Stimulated activated CD8-positive, alpha-beta memory T cell treated with anti-CD3 and anti-CD28 coated beads, Interleukin-2, amount 100 ng/mL, for 1 hour (primary cell): ENCODE data around the gene CIAO3.
"Not testable (repeated sequence)": the region's sequence is repeated elsewhere in the genome, so short reads cannot be mapped to it uniquely, and the experiment has no call there.

Source experiments
- DNase-seq, 2 donors: peaks; one replicate each; pipeline ENCODE4 v3.0.0-alpha.2; 2020; ENCODE audit warnings: low read depth in 2 of 2

The CIAO3 gene

GRCh38 chr16:776298-776697 is 35.5 kb upstream of the CIAO3 start:
- not testable (repeated sequence) for DNase-seq

GRCh38 chr16:775236-775796 is 34.5 kb upstream of the CIAO3 start:
- DNase-seq = no peak

DNA sequence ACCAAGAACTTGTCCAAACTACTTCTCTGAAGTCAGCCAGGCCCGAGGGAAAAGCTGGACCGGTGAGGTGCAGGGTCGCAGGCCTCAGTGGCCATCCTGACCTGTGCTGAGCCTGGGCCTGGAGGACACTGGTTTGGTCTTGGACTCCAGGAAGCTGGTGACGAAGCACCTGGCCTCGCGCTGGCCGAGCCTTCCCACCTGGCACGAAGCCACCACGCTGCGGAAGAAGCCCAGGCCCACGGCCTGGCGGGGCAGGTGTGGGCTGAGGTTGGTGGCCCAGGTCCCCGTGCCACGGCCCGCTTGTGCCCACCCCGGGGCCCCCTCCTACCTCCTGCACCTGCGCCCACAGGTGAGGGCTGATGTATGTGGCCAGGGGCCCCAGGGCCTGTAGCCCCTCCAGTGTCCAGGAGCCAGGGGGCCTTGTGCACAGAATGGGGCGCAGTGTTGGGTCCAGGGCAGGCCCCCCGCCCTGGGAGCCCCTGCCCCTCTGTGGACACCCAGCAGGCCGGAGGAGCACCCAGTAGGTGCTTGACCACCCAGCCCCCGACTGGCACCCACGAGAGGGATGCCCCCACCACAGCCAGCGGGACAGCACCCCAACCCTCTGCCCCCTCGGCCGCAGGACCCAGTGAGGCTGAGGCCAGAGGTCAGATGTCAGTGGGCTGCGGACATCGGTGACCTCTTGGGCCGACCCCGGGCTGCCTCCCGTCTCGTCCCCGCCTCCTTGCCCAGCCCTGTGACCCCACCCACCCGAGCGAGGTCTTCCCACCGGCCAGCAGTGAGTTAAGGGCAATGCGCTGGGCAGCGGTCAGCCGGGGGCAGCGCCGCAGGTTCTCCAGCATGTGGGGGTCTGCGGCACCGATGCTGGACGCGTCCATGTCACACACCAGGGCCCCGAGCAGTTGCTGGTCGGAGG is 33.5 kb upstream of the CIAO3 start:
- DNase-seq = no peak

- no peak for DNase-seq
These were observed 32.2 kb upstream of the CIAO3 start for GRCh38 chr16:772959-773358.

DNA sequence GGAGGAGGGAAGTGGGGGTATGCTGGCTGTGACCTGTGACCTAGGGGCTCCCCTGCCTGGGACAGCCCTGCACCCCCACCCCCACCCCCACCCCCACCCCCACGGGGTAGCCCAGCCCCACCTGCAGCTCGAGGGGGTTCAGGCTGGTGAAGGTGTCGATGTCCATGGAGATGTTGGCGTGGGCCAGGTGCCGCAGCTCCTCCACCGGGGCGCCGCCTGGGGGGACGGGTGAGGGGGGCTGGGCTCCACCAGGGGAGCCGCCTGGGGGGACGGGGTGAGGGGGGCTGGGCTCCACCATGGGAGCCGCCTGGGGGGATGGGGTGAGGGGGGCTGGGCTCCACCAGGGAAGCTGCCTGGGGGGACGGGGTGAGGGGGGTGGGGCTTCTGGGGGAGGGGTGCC is 29.6 kb upstream of the CIAO3 start:
- DNase-seq = no peak

- DNase-seq = no peak
These were observed 29.1 kb upstream of the CIAO3 start for GRCh38 chr16:769934-770333.

GRCh38 chr16:769184-769784 is 28.5 kb upstream of the CIAO3 start:
- no peak for DNase-seq

DNA sequence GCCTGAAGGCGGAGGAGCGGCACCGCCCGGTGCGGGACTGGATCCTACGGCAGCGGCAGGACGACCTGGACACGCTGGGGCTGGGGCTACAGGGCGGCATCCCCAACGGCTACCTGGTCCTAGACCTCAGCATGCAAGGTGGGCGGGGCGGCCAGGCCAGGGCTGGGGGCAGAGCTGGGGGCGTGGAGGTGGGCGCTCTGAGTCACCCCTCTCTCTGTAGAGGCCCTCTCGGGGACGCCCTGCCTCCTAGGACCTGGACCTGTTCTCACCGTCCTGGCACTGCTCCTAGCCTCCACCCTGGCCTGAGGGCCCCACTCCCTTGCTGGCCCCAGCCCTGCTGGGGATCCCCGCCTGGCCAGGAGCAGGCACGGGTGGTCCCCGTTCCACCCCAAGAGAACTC is 27.6 kb upstream of the CIAO3 start:
- no peak for DNase-seq

DNA sequence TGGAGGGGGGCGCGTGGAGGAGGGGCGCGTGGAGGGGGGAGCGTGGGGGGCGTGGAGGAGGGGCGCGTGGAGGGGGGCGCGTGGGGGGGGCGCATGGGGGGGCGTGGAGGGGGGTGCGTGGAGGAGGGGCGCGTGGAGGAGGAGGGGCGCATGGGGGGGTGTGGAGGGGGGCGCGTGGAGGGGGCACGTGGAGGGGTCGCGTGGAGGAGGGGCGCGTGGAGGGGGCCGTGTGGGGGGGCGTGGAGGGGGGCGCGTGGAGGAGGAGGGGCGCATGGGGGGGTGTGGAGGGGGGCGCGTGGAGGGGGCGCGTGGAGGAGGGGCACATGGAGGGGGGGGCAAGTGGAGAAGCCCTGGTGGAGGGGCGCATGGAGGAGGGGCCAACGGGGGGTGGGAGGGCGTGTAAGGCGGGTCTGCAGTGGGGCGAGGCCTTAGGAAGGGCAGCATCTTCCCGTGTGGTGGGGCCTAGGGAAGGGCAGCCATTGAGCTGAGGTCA is 27.0 kb upstream of the CIAO3 start:
- DNase-seq = no peak

DNA sequence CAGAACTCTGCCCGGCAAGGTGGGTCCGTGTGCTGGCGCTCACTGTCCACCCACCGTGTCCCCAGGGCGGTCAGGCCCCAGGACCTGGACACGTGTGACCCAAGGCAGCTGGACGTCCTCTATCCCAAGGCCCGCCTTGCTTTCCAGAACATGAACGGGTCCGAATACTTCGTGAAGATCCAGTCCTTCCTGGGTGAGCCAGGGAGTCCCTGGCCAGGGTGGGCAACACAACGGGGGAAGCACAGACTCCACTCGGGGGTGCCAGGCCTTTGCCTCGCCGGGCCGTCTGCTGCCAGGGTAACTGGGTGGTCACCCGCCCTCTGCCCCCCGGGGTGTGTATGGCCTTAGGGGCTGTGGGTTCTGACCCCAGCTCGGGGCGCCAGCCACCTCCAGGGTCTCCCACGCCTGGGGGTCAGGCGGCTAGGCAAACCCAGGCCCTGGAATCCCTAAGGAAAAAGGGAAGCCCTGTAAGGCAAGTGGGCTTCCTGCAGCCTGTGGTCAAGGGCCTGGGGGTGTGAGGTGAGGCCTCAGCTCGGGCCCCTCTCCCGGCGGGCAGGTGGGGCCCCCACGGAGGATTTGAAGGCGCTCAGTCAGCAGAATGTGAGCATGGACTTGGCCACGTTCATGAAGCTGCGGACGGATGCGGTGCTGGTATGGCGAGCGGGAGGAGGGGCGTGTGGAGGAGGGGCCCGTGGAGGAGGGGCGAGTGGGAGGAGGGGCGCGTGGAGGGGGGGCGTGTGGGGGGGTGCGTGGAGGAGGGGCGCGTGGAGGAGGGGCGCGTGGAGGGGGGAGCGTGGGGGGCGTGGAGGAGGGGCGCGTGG is 26.2 kb upstream of the CIAO3 start:
- DNase-seq = no peak

GRCh38 chr16:766008-766819 is 25.4 kb upstream of the CIAO3 start:
- DNase-seq = no peak

- no peak for DNase-seq
These were observed 24.7 kb upstream of the CIAO3 start for GRCh38 chr16:765488-765865.

DNA sequence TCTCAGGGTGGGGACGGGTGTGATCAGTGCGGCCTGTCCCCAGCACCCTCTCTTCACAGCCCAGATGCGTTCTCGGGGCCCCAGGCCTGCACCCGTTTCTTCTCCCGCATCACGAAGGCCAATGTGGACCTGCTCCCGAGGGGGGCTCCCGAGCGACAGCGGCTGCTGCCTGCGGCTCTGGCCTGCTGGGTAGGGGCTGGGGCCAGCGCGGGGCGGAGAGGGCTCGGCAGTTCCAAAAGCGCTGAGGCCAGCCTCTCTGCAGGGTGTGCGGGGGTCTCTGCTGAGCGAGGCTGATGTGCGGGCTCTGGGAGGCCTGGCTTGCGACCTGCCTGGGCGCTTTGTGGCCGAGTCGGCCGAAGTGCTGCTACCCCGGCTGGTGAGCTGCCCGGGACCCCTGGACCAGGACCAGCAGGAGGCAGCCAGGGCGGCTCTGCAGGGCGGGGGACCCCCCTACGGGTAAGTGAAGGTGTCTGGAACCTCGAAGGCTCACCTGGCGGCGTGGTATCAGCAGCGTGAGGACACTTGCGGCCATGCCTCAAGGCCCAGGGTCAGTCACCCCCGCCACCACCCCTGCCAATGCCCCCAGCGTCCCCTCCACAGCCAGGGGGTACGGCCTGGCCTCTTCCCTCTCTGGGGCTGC is 24.2 kb upstream of the CIAO3 start:
- DNase-seq = no peak

DNA sequence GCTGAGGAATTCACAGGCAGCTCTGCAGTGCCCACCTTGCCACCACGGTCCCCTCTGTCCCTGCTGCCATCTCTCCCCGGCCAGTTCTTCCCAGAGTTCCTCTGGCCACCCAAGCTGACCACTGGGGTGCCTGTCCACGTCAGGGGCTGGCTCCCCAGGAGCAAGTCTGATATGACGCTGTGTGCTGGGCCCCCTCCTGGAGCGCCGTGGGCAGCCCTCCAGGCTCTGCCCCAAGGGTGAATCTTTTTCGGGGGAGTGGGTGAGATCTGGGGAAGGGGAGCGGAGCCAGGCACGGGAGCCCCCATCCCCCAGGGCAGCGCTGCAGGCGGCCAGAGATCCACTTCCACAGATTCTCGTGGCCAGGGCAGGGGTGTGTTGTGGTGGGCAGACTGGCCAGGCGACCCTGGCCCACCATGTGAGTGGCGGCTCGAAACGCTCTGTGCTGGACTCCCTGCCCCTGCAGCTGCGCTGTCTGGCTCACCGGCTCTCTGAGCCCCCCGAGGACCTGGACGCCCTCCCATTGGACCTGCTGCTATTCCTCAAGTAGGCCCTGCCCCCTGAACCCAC is 23.5 kb upstream of the CIAO3 start:
- no peak for DNase-seq

- no peak for DNase-seq
These were observed 22.8 kb upstream of the CIAO3 start for GRCh38 chr16:763369-764183.

DNA sequence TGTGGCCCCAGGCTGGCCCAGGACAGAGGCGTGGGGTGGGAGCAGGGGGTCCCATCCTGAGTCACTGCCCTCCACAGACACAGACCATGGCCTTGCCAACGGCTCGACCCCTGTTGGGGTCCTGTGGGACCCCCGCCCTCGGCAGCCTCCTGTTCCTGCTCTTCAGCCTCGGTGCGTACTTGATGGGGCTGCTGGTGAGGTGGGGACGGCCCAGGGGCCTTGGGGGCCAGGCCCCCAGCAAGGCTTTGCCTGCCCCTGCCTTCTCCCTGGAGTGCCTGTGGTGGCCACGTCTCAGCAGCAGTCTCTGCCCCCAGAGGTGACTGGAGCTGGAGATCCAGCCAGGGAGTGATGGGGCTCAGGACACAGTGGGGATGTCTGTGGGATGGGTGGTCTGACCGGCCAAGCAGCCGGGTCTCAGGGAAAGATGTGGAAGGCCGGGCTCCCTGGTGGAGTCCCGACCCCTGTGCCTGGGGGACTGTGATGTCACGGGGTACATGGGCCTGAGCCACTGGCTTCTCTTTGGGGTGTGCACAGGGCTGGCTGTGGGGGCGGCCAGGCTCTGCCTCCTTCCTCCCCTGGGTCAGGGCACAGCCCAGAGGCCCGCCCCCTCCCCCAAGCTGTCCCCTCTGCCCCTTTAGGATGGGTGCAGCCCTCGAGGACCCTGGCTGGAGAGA is 21.9 kb upstream of the CIAO3 start:
- no peak for DNase-seq

GRCh38 chr16:761625-762513 is 21.1 kb upstream of the CIAO3 start:
- DNase-seq = no peak
